Right lobe of liver (tissue), 4 donors: ENCODE results near the gene EPB41L4B.

Source experiments
- POLR2A ChIP-seq: fragments of 450-650 bp; IDR thresholded peaks from one replicate; pipeline ENCODE4 v1.6.1; 2017; ENCODE audit warnings: antibody characterized with exemption, mild to moderate bottlenecking
- TF ChIP-seq, protein P1 (sequence below), 4 donors: fragments of 200-600 bp in 3 of 4; fragments of 450-650 bp in 1 of 4; IDR thresholded peaks; one replicate each; pipeline versions ENCODE4 v1.5.1 to v1.8.0; 2016 to 2022; ENCODE audit warnings: antibody characterized with exemption in 4 of 4, mild to moderate bottlenecking in 2 of 4
- donor health status: DM: no; HTN: no; CAD: no.
- donor health status: DM: no; HTN: no; CAD: no.
- donor health status: DM: no; HTN: yes; CAD: no.

DNA sequence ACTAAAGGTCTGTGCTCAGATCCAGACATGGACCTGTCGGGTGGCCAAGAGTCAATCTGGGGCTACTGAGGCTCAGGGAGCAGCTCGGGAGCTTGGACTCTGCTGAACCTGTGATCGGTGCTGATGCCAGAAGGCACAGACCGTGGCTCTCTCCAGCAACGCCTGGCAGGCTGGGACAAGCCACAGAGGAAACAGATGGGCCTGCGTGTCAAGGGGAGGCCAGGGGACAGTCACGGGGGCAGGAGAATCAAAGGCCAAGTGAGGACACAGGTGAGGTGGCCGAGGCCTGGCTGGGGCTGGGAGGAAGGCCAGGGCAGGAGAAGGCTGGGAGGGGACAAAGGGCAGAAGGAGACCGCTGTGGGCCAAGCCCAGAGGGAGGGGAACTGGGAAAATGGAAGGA lies 43.4 kb downstream of the EPB41L4B start:
- TF ChIP-seq, protein P1, sequence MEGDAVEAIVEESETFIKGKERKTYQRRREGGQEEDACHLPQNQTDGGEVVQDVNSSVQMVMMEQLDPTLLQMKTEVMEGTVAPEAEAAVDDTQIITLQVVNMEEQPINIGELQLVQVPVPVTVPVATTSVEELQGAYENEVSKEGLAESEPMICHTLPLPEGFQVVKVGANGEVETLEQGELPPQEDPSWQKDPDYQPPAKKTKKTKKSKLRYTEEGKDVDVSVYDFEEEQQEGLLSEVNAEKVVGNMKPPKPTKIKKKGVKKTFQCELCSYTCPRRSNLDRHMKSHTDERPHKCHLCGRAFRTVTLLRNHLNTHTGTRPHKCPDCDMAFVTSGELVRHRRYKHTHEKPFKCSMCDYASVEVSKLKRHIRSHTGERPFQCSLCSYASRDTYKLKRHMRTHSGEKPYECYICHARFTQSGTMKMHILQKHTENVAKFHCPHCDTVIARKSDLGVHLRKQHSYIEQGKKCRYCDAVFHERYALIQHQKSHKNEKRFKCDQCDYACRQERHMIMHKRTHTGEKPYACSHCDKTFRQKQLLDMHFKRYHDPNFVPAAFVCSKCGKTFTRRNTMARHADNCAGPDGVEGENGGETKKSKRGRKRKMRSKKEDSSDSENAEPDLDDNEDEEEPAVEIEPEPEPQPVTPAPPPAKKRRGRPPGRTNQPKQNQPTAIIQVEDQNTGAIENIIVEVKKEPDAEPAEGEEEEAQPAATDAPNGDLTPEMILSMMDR (IDR thresholded peaks at IDR 0.05): no peak
- no peak for TF ChIP-seq POLR2A
